GM12878 (cell line): Measurements from ENCODE around the gene S1PR1. TPM values are rescaled to one million over a fixed set of nuclear protein-coding genes. Genes with fewer than 3 reads are reported as not detected.

Experiments used
- ATAC-seq: fragments of 200-7000 bp; cut with Tn5 transposase; 3 replicates; pipeline ENCODE4 v1.9.1; 2020; ENCODE audit warnings: mild to moderate bottlenecking, moderate library complexity
- BruUV-seq: library from RNA; stranded (reverse); fragments of 400-500 nt; replicated peaks from 2 replicates; lab custom pipeline; 2021; lab: Mats Ljungman, UMichigan
- CTCF ChIA-PET: fragments of 300-600 bp; sonication (Branson Sonifier 250); formaldehyde crosslinking; extraction: SDS; loops from one replicate; lab custom pipeline; 2021; ENCODE audit warnings: inconsistent platforms; lab: Yijun Ruan, JAX
- POLR2A ChIA-PET: fragments of 350-600 bp; formaldehyde crosslinking; extraction: SDS; loops from one replicate; lab custom pipeline; 2021; ENCODE audit warnings: inconsistent platforms; lab: Charles Lee
- RAD21 ChIA-PET: fragments of 300-600 bp; sonication (Branson Sonifier 250); formaldehyde crosslinking; loops from one replicate; lab custom pipeline; 2023; ENCODE audit warnings: antibody characterized with exemption; ENCODE audit not compliant: unreplicated experiment; lab: Charles Lee
- SMC1A ChIA-PET: fragments of 300-600 bp; sonication (Branson Sonifier 250); formaldehyde crosslinking; loops from one replicate; lab custom pipeline; 2023; ENCODE audit not compliant: unreplicated experiment, uncharacterized antibody; lab: Charles Lee
- DNase-seq: peaks from one replicate; pipeline ENCODE4 v3.0.0-alpha.2; 2011; ENCODE audit warnings: low read depth, low spot score
- FAIRE-seq: peaks from 3 replicates; lab custom pipeline; 2011; peaks lifted over from hg19 to GRCh38; lab: Jason Lieb, UNC
- H2AFZ ChIP-seq: 2 replicates; pipeline ENCODE4 v1.6.0; 2011; ENCODE audit warnings: low read depth, low read length, control low read depth; ENCODE audit not compliant: control insufficient read depth
- H3K27ac ChIP-seq: 2 replicates; pipeline ENCODE4 v1.5.1; 2011; ENCODE audit warnings: control low read depth; ENCODE audit not compliant: control insufficient read depth, insufficient read depth
- H3K27me3 ChIP-seq, 2 experiments: replicated peaks in 1 of 2; 2 replicates each; pipeline versions ENCODE4 v1.6.0 to v1.6.1; 2011; ENCODE audit warnings: low read length in 1 of 2; ENCODE audit not compliant: control insufficient read depth in 2 of 2, insufficient read depth in 2 of 2
- H3K36me3 ChIP-seq, 2 experiments: 2 replicates each; pipeline ENCODE4 v1.5.1; 2011; ENCODE audit warnings: low read length in 1 of 2; ENCODE audit not compliant: control insufficient read depth in 2 of 2, insufficient read depth in 2 of 2
- H3K4me1 ChIP-seq: 2 replicates; pipeline ENCODE4 v1.6.1; 2011; ENCODE audit warnings: mild to moderate bottlenecking, low read length, moderate library complexity, mixed read lengths; ENCODE audit not compliant: control insufficient read depth, insufficient read depth
- H3K4me2 ChIP-seq: 2 replicates; pipeline ENCODE4 v1.6.0; 2011; ENCODE audit warnings: control low read depth; ENCODE audit not compliant: control insufficient read depth, insufficient read depth
- H3K4me3 ChIP-seq: fragments of 200-600 bp; sonication (generic); 2 replicates; pipeline ENCODE4 v1.5.1; 2016
- H3K79me2 ChIP-seq: 2 replicates; pipeline ENCODE4 v1.6.0; 2011; ENCODE audit warnings: low read length; ENCODE audit not compliant: control insufficient read depth, insufficient read depth
- H3K9ac ChIP-seq: 2 replicates; pipeline ENCODE4 v1.8.0; 2011; ENCODE audit warnings: low read length, control low read depth, mixed read lengths; ENCODE audit not compliant: control insufficient read depth, insufficient read depth
- H3K9me3 ChIP-seq: replicated peaks from 3 replicates; pipeline ENCODE4 v1.5.1; 2011; ENCODE audit warnings: mild to moderate bottlenecking, low read length; ENCODE audit not compliant: control insufficient read depth, insufficient read depth
- H4K20me1 ChIP-seq: 2 replicates; pipeline ENCODE4 v1.6.0; 2011; ENCODE audit not compliant: control insufficient read depth, insufficient read depth
- NKRF ChIP-seq: fragments of 450-650 bp; conservative IDR thresholded peaks from 2 replicates; pipeline ENCODE4 v1.6.1; 2017; ENCODE audit warnings: mild to moderate bottlenecking, moderate library complexity
- RBBP5 ChIP-seq: fragments of 200-600 bp; sonication (generic); conservative IDR thresholded peaks from 2 replicates; pipeline ENCODE4 v1.6.1; 2016
- STAT3 ChIP-seq: IDR thresholded peaks from 2 replicates; pipeline ENCODE4 v1.6.1; 2011; ENCODE audit warnings: low read depth, low read length, improper control_type of control experiment
- WGBS: methylation state at CpG from one replicate; pipeline ENCODE4 v1.1.6; 2016; ENCODE audit warnings: low lambda C conversion rate; ENCODE audit not compliant: insufficient replicate concordance, insufficient coverage; ENCODE audit errors: missing lambda C conversion rate; 5-methylcytosine and 5-hydroxymethylcytosine counted together
- in situ Hi-C: fragments of 300-500 bp; cut with MboI; formaldehyde crosslinking; loops from 9 replicates; pipeline ENCODE4 v1.14.3; 2018; ENCODE audit warnings: mixed read lengths
- intact Hi-C: fragments of 100-400 bp; cut with micrococcal nuclease; formaldehyde crosslinking; loops from one replicate; pipeline ENCODE4 v1.14.2; 2022; ENCODE audit not compliant: unreplicated experiment
- polyA plus RNA-seq, 11 experiments: library from polyadenylated mRNA; depleted of rRNA in 4 of 11; unstranded in 6 of 11; stranded (reverse) in 5 of 11; fragments of >200 nt; fragmentation: Nextera tagmentation in 4 of 11; fragmentation: Illumina TruSeq in 1 of 11; extraction: Ambion mirVana in 4 of 11; extraction: Trizol in 1 of 11; gene quantifications; 1 replicate in 1 of 11; 2 replicates in 10 of 11; pipeline versions ENCODE4 v1.2.1 to v1.2.3, GENCODE V29; 2011 to 2016; ENCODE audit warnings: inconsistent platforms in 2 of 11, missing spikeins in 2 of 11, low read depth in 1 of 11
- total RNA-seq, 4 experiments: library from RNA; depleted of rRNA in 3 of 4; stranded (reverse); fragments of >200 nt in 3 of 4; fragmentation: Illumina TruSeq in 1 of 4; extraction: Trizol in 1 of 4; gene quantifications; 2 replicates each; pipeline versions ENCODE4 v1.2.1 to v1.2.3, GENCODE V29; 2013 to 2021
- TF ChIP-seq, protein P1 (sequence below): fragments of 450-650 bp; formaldehyde crosslinking; IDR thresholded peaks from 2 replicates; pipeline ENCODE4 v1.4.0; 2020; ENCODE audit warnings: mild to moderate bottlenecking, moderate library complexity
- TF ChIP-seq, protein P2 (sequence below): IDR thresholded peaks from 2 replicates; pipeline ENCODE4 v1.6.1; 2012; ENCODE audit warnings: improper control_type of control experiment, low read depth, low read length; ENCODE audit not compliant: insufficient replicate concordance

The S1PR1 gene
- total and polyA plus RNA-seq, 10 of the 15 experiments (the other 5 are each of a cell fraction or from before 2014, with no cell fraction given), result 3.8 to 59.4 (median 30.7) TPM

- no TSS peak for BruUV-seq
These were observed 15.9 kb upstream of the S1PR1 start for GRCh38 chr1:101220906-101221305.

More at GRCh38 chr1:101220906-101221305, 15.9 kb upstream of the S1PR1 start:
- Histone ChIP-seq H4K20me1 (no peaks in the 10 kb centered on the region), H3K36me3 (no peaks in the 10 kb centered on the region), H3K27ac (no peak overlapping the region), H3K27me3 (no peaks in the 10 kb centered on the region), H3K4me1 (peaks cover 12% of the 10 kb centered on the region), H3K79me2 (no peaks in the 10 kb centered on the region), H3K4me2 (no peak overlapping the region), H2AFZ (no peak overlapping the region), H3K9me3 (no peaks in the 10 kb centered on the region), H3K4me3 (no peak overlapping the region), H3K9ac (no peak overlapping the region)
- DNase-seq, result no peak
- intact Hi-C loops, result no loop called here
- no peak for FAIRE-seq
- TF ChIP-seq NKRF (no peak), RBBP5 (no peak), STAT3 (no peak)
- TF ChIP-seq, protein P1, sequence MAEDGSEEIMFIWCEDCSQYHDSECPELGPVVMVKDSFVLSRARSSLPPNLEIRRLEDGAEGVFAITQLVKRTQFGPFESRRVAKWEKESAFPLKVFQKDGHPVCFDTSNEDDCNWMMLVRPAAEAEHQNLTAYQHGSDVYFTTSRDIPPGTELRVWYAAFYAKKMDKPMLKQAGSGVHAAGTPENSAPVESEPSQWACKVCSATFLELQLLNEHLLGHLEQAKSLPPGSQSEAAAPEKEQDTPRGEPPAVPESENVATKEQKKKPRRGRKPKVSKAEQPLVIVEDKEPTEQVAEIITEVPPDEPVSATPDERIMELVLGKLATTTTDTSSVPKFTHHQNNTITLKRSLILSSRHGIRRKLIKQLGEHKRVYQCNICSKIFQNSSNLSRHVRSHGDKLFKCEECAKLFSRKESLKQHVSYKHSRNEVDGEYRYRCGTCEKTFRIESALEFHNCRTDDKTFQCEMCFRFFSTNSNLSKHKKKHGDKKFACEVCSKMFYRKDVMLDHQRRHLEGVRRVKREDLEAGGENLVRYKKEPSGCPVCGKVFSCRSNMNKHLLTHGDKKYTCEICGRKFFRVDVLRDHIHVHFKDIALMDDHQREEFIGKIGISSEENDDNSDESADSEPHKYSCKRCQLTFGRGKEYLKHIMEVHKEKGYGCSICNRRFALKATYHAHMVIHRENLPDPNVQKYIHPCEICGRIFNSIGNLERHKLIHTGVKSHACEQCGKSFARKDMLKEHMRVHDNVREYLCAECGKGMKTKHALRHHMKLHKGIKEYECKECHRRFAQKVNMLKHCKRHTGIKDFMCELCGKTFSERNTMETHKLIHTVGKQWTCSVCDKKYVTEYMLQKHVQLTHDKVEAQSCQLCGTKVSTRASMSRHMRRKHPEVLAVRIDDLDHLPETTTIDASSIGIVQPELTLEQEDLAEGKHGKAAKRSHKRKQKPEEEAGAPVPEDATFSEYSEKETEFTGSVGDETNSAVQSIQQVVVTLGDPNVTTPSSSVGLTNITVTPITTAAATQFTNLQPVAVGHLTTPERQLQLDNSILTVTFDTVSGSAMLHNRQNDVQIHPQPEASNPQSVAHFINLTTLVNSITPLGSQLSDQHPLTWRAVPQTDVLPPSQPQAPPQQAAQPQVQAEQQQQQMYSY (CRISPR knock-in tag), result no peak
- TF ChIP-seq, protein P2, sequence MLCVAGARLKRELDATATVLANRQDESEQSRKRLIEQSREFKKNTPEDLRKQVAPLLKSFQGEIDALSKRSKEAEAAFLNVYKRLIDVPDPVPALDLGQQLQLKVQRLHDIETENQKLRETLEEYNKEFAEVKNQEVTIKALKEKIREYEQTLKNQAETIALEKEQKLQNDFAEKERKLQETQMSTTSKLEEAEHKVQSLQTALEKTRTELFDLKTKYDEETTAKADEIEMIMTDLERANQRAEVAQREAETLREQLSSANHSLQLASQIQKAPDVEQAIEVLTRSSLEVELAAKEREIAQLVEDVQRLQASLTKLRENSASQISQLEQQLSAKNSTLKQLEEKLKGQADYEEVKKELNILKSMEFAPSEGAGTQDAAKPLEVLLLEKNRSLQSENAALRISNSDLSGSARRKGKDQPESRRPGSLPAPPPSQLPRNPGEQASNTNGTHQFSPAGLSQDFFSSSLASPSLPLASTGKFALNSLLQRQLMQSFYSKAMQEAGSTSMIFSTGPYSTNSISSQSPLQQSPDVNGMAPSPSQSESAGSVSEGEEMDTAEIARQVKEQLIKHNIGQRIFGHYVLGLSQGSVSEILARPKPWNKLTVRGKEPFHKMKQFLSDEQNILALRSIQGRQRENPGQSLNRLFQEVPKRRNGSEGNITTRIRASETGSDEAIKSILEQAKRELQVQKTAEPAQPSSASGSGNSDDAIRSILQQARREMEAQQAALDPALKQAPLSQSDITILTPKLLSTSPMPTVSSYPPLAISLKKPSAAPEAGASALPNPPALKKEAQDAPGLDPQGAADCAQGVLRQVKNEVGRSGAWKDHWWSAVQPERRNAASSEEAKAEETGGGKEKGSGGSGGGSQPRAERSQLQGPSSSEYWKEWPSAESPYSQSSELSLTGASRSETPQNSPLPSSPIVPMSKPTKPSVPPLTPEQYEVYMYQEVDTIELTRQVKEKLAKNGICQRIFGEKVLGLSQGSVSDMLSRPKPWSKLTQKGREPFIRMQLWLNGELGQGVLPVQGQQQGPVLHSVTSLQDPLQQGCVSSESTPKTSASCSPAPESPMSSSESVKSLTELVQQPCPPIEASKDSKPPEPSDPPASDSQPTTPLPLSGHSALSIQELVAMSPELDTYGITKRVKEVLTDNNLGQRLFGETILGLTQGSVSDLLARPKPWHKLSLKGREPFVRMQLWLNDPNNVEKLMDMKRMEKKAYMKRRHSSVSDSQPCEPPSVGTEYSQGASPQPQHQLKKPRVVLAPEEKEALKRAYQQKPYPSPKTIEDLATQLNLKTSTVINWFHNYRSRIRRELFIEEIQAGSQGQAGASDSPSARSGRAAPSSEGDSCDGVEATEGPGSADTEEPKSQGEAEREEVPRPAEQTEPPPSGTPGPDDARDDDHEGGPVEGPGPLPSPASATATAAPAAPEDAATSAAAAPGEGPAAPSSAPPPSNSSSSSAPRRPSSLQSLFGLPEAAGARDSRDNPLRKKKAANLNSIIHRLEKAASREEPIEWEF, result no peak
- in situ Hi-C loops, result no loop called here
- ChIA-PET SMC1A (interaction anchor here (1.4 to 3.1 kb wide), 4 partner anchors 13 to 48 kb away, joined by 3 to 15 read pairs (median 8); no protein-coding TSS in a partner anchor), RAD21 (interaction anchor here (1.0 to 2.0 kb wide), 4 partner anchors 15 to 217 kb away, joined by 3 to 7 read pairs (median 4); no protein-coding TSS in a partner anchor), CTCF (interaction anchor here (2.4 to 3.0 kb wide), 2 partner anchors 18 to 84 kb away, joined by 9 to 14 read pairs; no protein-coding TSS in a partner anchor), POLR2A (interaction anchor here (0.6 to 1.7 kb wide), 2 partner anchors 15 to 56 kb away, joined by 3 to 4 read pairs; no protein-coding TSS in a partner anchor)
- ATAC-seq, result no peak
- 98% methylated on average over 4 of the region's 4 CpGs for WGBS
